SU-DHL-6 (cell line): ENCODE measurements around the gene NUMA1.

Experiments
- CTCF ChIP-seq: fragments of 200-600 bp; sonication (generic); IDR thresholded peaks from one replicate; pipeline ENCODE4 v1.5.1; 2017; ENCODE audit warnings: antibody characterized with exemption, mild to moderate bottlenecking, low read length, moderate library complexity; ENCODE audit not compliant: insufficient read depth, poor library complexity, severe bottlenecking
- EZH2phosphoT487 ChIP-seq: fragments of 200-600 bp; sonication (generic), shearing (Covaris generic); conservative IDR thresholded peaks from 2 replicates; pipeline ENCODE4 v1.6.1; 2018; ENCODE audit warnings: mild to moderate bottlenecking, antibody characterized with exemption, low read length, moderate library complexity, mixed read lengths

- TF ChIP-seq CTCF, result no peak
- TF ChIP-seq EZH2phosphoT487, result no peak
Measured at GRCh38 chr11:71994786-71995185, 85.6 kb downstream of the NUMA1 start.
